K562 treated with DMSO at 1 percent for 48 hours (cell line): Measurements from ENCODE around the gene TCF3. TPM values are rescaled to one million over a fixed set of nuclear protein-coding genes. Genes with fewer than 3 reads are reported as not detected.

ENCODE experiments used
- total RNA-seq: library from RNA; unstranded; fragments of 300-600 nt; gene quantifications from 2 replicates; pipeline ENCODE4 v1.2.3, GENCODE V29; 2022; ENCODE audit warnings: low replicate concordance; ENCODE audit errors: extremely low read depth

Gene TCF3
- 141 TPM in 1 of 2 replicates, not detected in the other for total RNA-seq

DNA sequence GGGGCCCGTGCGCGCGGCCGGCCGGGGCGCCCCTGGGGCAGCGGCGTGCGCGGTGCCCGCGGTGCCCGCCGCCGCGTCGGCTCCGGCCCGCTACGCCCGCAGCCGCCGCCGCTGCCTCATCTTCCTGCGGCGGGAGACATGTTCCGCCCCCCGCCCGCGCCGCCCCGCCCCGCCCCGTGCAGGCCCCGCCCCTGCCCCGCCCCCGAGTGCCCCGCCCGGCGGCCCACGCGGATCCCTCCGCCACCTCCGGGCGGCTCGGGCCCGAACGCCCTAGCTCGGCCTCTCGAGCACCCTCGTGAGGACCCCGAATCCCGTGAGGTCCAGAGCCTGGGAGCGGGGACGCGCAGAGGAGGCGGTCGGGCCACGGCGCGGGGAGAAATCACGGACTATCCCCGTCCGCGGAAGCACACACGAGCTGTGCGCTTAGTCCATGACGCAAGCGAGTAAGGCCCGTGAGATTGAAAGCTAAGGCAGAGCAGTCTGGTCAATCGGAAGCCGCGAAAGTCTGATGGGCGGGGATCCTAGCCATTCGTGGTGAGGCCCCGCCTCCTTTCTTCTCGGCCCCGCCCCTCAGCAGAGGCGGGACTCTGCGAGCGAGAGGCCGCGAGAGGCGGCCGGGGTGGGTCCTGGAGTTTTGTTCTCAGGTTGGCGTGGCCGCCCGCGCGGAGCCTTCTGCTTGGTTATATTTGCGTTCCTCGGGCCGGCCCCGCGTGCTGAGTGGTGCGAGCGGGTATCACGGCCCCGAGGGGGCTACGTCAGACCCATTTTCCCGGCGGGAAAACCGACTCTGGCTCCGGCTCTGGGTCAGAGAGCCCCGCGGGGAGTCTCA is at the start of gene TCF3:
Gene TCF3, minus strand, starts transcription at position 145 of the 829 bp plus-strand sequence. CDS start 2,367 bp downstream, outside the sequence.

DNA sequence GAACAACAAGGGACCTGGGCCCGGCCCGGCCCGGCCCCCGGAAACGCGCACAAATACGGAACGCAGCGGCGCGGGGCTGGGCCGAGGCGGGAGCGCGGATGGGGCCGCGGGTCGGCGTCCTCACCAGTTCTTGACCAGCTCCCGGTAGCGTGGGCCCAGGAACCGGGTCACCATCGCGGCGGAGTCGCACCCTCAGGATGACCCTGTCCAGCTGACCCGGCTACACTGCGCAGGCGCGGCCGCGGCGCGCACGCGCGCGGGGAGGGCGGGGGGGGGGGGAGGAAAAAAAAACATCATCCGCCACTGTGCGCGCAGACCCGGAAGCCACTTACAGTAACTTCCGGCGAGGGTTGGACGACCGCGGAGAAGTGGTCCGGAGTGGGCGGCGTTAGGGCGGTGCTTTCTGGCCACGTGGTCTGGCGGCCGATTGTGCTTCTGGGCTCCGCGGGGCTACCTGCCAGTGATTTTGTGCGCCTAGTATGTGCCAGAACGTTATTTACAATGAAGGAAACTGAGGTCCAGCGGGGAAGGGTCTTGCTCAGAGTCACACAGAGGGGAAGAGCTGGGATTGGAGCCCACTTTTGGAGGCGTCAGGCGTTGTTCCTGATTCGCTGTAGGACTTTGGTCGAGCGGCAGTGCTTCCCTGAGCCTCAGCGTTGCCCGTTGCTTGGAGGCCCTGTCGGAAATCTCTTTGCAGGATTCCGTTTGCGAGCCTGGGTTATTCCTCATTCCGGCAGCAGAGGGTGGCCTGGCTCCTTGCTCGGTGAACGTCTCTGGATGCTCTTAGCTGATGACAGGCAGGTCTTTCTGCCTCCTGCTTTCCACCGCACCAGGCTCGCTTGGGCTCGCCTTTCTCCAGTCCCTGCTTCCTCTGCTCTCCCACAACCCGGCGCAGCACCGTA is 46.9 kb downstream of the TCF3 start, which contains the start of gene UQCR11:
Gene UQCR11, minus strand, starts transcription at position 227 of the 902 bp plus-strand sequence. Its CDS starts 53 bp downstream, at position 174.

DNA sequence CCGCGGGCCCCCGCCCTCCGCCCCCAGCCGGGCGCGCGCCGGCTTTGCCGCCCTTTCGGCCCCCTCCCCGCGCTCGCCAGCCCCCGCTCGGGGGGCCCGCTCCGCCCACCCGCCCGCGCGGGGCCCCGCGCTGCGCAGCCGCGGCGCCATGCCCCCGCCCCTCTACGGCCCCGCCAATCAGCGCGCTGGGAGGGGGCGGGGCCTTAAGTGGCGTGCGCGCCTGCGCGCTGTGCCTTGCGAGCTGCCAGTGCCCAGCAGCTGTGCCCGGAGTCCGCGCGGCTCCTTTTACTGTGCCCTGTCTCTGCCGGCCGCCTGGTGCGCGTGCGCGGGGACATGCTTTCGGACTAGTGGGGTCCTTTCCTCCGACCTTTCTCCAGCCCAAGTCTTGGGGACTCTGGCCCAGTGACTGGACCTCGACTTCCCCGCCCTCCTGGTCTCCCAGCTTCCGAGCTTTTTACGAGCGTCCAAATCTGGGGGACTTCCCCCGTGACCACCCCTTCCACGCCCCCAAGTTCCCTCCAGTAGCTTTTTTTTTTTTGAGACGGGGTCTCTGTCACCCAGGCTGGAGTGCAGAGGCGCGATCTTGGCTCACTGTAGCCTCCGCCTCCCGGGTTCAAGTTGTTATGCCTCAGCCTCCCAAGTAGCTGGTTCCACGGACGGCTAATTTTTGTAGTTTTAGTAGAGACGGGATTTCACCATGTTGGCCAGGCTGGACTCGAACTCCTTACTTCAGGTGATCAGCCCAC is 59.5 kb downstream of the TCF3 start, which contains the start of gene MBD3:
Gene MBD3, minus strand, starts transcription at position 111 of the 746 bp plus-strand sequence. CDS start 234 bp downstream, outside the sequence.

DNA sequence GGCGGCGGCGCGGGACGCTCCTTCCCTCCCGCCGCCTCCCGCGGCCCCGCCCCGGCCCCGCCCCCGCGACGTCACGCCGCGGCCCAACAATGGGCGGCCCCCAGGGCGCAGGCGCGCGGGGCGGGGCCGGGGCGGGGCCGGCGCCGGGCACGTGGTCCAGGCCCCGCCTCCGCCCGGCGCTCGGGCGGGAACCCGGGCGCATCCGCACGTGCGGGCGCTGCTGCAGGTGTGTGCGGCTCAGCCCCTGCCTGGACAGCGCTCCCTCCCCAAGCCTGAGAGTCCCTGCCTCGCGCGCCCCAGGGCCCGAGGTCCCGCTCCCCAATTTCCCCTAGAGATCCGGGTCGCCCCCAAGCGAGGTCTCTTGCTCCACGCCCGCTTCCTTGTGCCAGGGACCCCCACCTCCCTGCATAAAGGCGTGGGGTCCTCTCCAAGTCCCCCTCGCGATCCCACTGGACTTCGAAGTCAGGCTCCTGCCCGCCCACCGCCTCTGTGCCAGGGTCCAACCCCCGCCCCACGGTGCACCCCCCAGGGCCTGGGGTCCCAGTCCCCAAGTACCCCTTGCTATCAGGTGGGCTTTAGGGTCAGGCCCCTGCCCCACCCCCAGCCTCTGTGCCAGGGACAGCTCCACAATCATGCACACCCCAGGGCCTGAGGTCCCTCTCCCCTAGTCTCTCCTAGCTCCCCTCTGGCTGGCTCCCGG is 83.9 kb downstream of the TCF3 start, which contains the start of gene MEX3D:
Gene MEX3D, minus strand, starts transcription at position 6 of the 700 bp plus-strand sequence. CDS start 267 bp downstream, outside the sequence.

Other genes with a start within 250 kb of the TCF3 start
- gene DAZAP1, start 245.0 kb downstream of the TCF3 start, total RNA-seq = not detected in 2 replicates
- 3,927 TPM in 1 of 2 replicates, not detected in the other for gene RPS15, start 214.2 kb downstream of the TCF3 start, total RNA-seq
- not detected in 2 replicates for gene APC2, start 202.5 kb downstream of the TCF3 start, total RNA-seq
- not detected in 2 replicates for gene C19orf25, start 173.4 kb downstream of the TCF3 start, total RNA-seq
- not detected in 2 replicates for gene PCSK4, start 162.3 kb downstream of the TCF3 start, total RNA-seq
- gene REEP6, start 161.4 kb downstream of the TCF3 start, total RNA-seq = not detected in 2 replicates
- gene ADAMTSL5, start 139.6 kb downstream of the TCF3 start, total RNA-seq = not detected in 2 replicates
- not detected in 2 replicates for gene PLK5, start 128.5 kb downstream of the TCF3 start, total RNA-seq
- not detected in 2 replicates for gene MEX3D, start 84.3 kb downstream of the TCF3 start, total RNA-seq
- 422 TPM in 1 of 2 replicates, not detected in the other for gene MBD3, start 59.8 kb downstream of the TCF3 start, total RNA-seq
- gene UQCR11, start 47.2 kb downstream of the TCF3 start, total RNA-seq = not detected in 2 replicates
- gene ONECUT3, start 100.9 kb upstream of the TCF3 start, total RNA-seq = not detected in 2 replicates
- not detected in 2 replicates for gene ATP8B3, start 159.7 kb upstream of the TCF3 start, total RNA-seq
- not detected in 2 replicates for gene REXO1, start 195.9 kb upstream of the TCF3 start, total RNA-seq
- gene KLF16, start 211.0 kb upstream of the TCF3 start, total RNA-seq = not detected in 2 replicates
- gene ABHD17A, start 232.9 kb upstream of the TCF3 start, total RNA-seq = 314 TPM in 1 of 2 replicates, not detected in the other